GM23338 (cell line): Measurements from ENCODE around the gene NPAS2. TPM values are rescaled to one million over a fixed set of nuclear protein-coding genes. Genes with fewer than 3 reads are reported as not detected.

Experiments
- ATAC-seq: fragments of 200-7000 bp; cut with Tn5 transposase; 3 replicates; pipeline ENCODE4 v1.9.1; 2020
- DNase-seq: peaks from one replicate; pipeline ENCODE4 v3.0.0-alpha.2; 2015; ENCODE audit warnings: low spot score
- H2AFZ ChIP-seq: fragments of 200-600 bp; sonication (generic); 2 replicates; pipeline ENCODE4 v1.8.0; 2016; ENCODE audit warnings: antibody characterized with exemption, mild to moderate bottlenecking, moderate library complexity
- H3F3A ChIP-seq: fragments of 200-600 bp; sonication (generic); replicated peaks from 2 replicates; pipeline ENCODE4 v1.8.0; 2017; ENCODE audit warnings: antibody characterized with exemption, mixed run types, low read depth
- H3K27ac ChIP-seq: fragments of 200-600 bp; sonication (generic); 2 replicates; pipeline ENCODE4 v1.6.1; 2016; ENCODE audit warnings: low read depth
- H3K27me3 ChIP-seq: fragments of 200-600 bp; sonication (generic); 2 replicates; pipeline ENCODE4 v1.8.0; 2016; ENCODE audit warnings: mild to moderate bottlenecking, mixed run types, moderate library complexity; ENCODE audit not compliant: insufficient read depth
- H3K36me3 ChIP-seq: fragments of 200-600 bp; sonication (generic); 2 replicates; pipeline ENCODE4 v1.8.0; 2016; ENCODE audit warnings: mild to moderate bottlenecking; ENCODE audit not compliant: insufficient read depth
- H3K4me1 ChIP-seq: fragments of 200-600 bp; sonication (generic); 2 replicates; pipeline ENCODE4 v1.8.0; 2016; ENCODE audit warnings: mild to moderate bottlenecking, moderate library complexity; ENCODE audit not compliant: insufficient read depth
- H3K4me2 ChIP-seq: fragments of 200-600 bp; sonication (generic); 2 replicates; pipeline ENCODE4 v1.7.1; 2017; ENCODE audit warnings: mixed run types
- H3K4me3 ChIP-seq: fragments of 200-600 bp; sonication (generic); 2 replicates; pipeline ENCODE4 v1.6.1; 2016; ENCODE audit warnings: mixed run types
- H3K79me2 ChIP-seq: fragments of 200-600 bp; sonication (generic); replicated peaks from 2 replicates; pipeline ENCODE4 v1.8.0; 2017; ENCODE audit warnings: mild to moderate bottlenecking; ENCODE audit not compliant: insufficient read depth
- H3K9me2 ChIP-seq: fragments of 200-600 bp; sonication (generic); 2 replicates; pipeline ENCODE4 v1.8.0; 2017; ENCODE audit not compliant: insufficient read depth
- H4K20me1 ChIP-seq: fragments of 200-600 bp; sonication (generic); replicated peaks from 2 replicates; pipeline ENCODE4 v1.8.0; 2017; ENCODE audit warnings: mild to moderate bottlenecking; ENCODE audit not compliant: insufficient read depth
- H3K27ac Mint-ChIP-seq: 2 replicates; pipeline ENCODE4 v1.8.0; 2020; ENCODE audit warnings: inconsistent platforms, mild to moderate bottlenecking, moderate library complexity, mixed read lengths
- H3K27me3 Mint-ChIP-seq: 3 replicates; pipeline ENCODE4 v1.8.0; 2022; ENCODE audit warnings: low read depth, mild to moderate bottlenecking, moderate library complexity, mixed read lengths, inconsistent platforms; ENCODE audit not compliant: insufficient read depth, poor library complexity
- H3K36me3 Mint-ChIP-seq: 3 replicates; pipeline ENCODE4 v1.8.0; 2021; ENCODE audit warnings: low read depth, mild to moderate bottlenecking, inconsistent platforms, moderate library complexity, mixed read lengths
- H3K4me1 Mint-ChIP-seq: 3 replicates; pipeline ENCODE4 v1.8.0; 2020; ENCODE audit warnings: mild to moderate bottlenecking, inconsistent platforms, mixed read lengths
- H3K4me3 Mint-ChIP-seq: 3 replicates; pipeline ENCODE4 v1.8.0; 2021; ENCODE audit warnings: moderate library complexity, mild to moderate bottlenecking, inconsistent platforms, mixed read lengths
- H3K9me3 Mint-ChIP-seq: 3 replicates; pipeline ENCODE4 v1.8.0; 2020; ENCODE audit warnings: moderate library complexity, mild to moderate bottlenecking, inconsistent platforms, mixed read lengths
- CREB1 ChIP-seq: fragments of 250-450 bp; sonication (Bioruptor Pico); IDR thresholded peaks from 2 replicates; pipeline ENCODE4 v1.5.0; 2020; ENCODE audit warnings: low read depth, mild to moderate bottlenecking, moderate library complexity
- ETS1 ChIP-seq: IDR thresholded peaks from 2 replicates; pipeline ENCODE4 v1.6.1; 2016; ENCODE audit warnings: antibody characterized with exemption
- EZH2phosphoT487 ChIP-seq: fragments of 200-600 bp; sonication (generic); IDR thresholded peaks from one replicate; pipeline ENCODE4 v1.8.1; 2018; ENCODE audit warnings: antibody characterized with exemption; ENCODE audit not compliant: unreplicated experiment
- JUNB ChIP-seq: IDR thresholded peaks from one replicate; pipeline ENCODE4 v1.6.1; 2016; ENCODE audit warnings: antibody characterized with exemption; ENCODE audit not compliant: unreplicated experiment
- NANOG ChIP-seq: IDR thresholded peaks from 2 replicates; pipeline ENCODE4 v1.6.1; 2016; ENCODE audit warnings: antibody characterized with exemption, borderline replicate concordance
- POLR2AphosphoS5 ChIP-seq: IDR thresholded peaks from 2 replicates; pipeline ENCODE4 v1.6.1; 2016; ENCODE audit warnings: antibody characterized with exemption, low read depth
- REST ChIP-seq: IDR thresholded peaks from one replicate; pipeline ENCODE4 v1.6.1; 2018; ENCODE audit warnings: antibody characterized with exemption; ENCODE audit not compliant: unreplicated experiment
- STAT1 ChIP-seq: IDR thresholded peaks from one replicate; pipeline ENCODE4 v1.6.1; 2016; ENCODE audit warnings: antibody characterized with exemption; ENCODE audit not compliant: unreplicated experiment
- ZNF114 ChIP-seq: fragments of 250-450 bp; sonication (Bioruptor Pico); IDR thresholded peaks from 2 replicates; pipeline ENCODE4 v1.5.0; 2020; ENCODE audit warnings: mild to moderate bottlenecking, moderate library complexity
- ZNF331 ChIP-seq: fragments of 250-450 bp; sonication (Bioruptor Pico); IDR thresholded peaks from 2 replicates; pipeline ENCODE4 v1.5.0; 2020; ENCODE audit warnings: low read depth, mild to moderate bottlenecking, moderate library complexity
- polyA plus RNA-seq: library from polyadenylated mRNA; unstranded; fragments of >200 nt; fragmentation: Nextera tagmentation; extraction: Ambion mirVana; gene quantifications from 2 replicates; pipeline ENCODE4 v1.2.1, GENCODE V29; 2016
- total RNA-seq: library from RNA; depleted of rRNA; stranded (reverse); fragments of >200 nt; shearing (Covaris generic); gene quantifications from 2 replicates; pipeline ENCODE4 v1.2.3, GENCODE V29; 2014
- TF ChIP-seq, protein P1 (sequence below): fragments of 250-450 bp; sonication (Bioruptor Pico); IDR thresholded peaks from 2 replicates; pipeline ENCODE4 v1.5.0; 2020; ENCODE audit warnings: mild to moderate bottlenecking, moderate library complexity
- TF ChIP-seq, protein P2 (sequence below), 2 experiments: fragments of 200-600 bp in 1 of 2; sonication (generic) in 1 of 2; conservative IDR thresholded peaks; 2 replicates each; pipeline versions ENCODE4 v1.5.1 to v1.6.1; 2016 to 2017; ENCODE audit warnings: antibody characterized with exemption in 2 of 2, low read depth in 2 of 2, mild to moderate bottlenecking in 2 of 2, moderate library complexity in 1 of 2

NPAS2 gene
- total and polyA plus RNA-seq, 2 experiments from 2014 or later = 0.56 to 1.1 TPM

DNA sequence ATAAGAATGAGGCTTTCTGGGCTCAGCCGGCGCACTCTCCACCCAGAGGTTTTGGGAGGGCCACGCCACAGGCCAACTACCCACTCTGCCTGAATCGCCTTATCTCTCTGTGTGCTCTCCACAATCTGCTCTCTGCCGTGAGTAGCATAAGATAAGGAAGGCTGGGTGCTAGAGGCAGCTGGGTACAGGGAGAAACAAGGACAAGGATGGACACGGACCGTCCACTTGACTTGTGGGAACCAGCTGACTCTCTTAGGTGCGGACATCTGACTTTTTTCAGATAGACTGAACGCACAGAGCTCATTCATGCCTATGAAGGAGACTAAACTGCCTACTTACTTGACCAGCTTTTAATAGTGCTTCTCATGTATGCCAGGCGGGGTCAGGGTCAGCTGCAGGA, 14.3 kb downstream of the NPAS2 start:
- H3K27me3 Mint-ChIP-seq = no peaks in the 10 kb centered on the region
- H3K4me3 ChIP-seq = no peak overlapping the region
- H2AFZ ChIP-seq = no peak overlapping the region
- ATAC-seq (no peak), DNase-seq (no peak)
- no peaks in the 10 kb centered on the region for H3K9me3 Mint-ChIP-seq
- H3K27me3 ChIP-seq = no peaks in the 10 kb centered on the region
- H3K79me2 ChIP-seq = no peaks in the 10 kb centered on the region
- no peaks in the 10 kb centered on the region for H3K36me3 Mint-ChIP-seq
- H3F3A ChIP-seq = no peaks in the 10 kb centered on the region
- no peak overlapping the region for H3K27ac ChIP-seq
- H3K4me1 Mint-ChIP-seq = no peaks in the 10 kb centered on the region
- no peak for TF ChIP-seq CREB1 (CRISPR knock-in tag)
- no peak for TF ChIP-seq EZH2phosphoT487
- TF ChIP-seq, protein P1, sequence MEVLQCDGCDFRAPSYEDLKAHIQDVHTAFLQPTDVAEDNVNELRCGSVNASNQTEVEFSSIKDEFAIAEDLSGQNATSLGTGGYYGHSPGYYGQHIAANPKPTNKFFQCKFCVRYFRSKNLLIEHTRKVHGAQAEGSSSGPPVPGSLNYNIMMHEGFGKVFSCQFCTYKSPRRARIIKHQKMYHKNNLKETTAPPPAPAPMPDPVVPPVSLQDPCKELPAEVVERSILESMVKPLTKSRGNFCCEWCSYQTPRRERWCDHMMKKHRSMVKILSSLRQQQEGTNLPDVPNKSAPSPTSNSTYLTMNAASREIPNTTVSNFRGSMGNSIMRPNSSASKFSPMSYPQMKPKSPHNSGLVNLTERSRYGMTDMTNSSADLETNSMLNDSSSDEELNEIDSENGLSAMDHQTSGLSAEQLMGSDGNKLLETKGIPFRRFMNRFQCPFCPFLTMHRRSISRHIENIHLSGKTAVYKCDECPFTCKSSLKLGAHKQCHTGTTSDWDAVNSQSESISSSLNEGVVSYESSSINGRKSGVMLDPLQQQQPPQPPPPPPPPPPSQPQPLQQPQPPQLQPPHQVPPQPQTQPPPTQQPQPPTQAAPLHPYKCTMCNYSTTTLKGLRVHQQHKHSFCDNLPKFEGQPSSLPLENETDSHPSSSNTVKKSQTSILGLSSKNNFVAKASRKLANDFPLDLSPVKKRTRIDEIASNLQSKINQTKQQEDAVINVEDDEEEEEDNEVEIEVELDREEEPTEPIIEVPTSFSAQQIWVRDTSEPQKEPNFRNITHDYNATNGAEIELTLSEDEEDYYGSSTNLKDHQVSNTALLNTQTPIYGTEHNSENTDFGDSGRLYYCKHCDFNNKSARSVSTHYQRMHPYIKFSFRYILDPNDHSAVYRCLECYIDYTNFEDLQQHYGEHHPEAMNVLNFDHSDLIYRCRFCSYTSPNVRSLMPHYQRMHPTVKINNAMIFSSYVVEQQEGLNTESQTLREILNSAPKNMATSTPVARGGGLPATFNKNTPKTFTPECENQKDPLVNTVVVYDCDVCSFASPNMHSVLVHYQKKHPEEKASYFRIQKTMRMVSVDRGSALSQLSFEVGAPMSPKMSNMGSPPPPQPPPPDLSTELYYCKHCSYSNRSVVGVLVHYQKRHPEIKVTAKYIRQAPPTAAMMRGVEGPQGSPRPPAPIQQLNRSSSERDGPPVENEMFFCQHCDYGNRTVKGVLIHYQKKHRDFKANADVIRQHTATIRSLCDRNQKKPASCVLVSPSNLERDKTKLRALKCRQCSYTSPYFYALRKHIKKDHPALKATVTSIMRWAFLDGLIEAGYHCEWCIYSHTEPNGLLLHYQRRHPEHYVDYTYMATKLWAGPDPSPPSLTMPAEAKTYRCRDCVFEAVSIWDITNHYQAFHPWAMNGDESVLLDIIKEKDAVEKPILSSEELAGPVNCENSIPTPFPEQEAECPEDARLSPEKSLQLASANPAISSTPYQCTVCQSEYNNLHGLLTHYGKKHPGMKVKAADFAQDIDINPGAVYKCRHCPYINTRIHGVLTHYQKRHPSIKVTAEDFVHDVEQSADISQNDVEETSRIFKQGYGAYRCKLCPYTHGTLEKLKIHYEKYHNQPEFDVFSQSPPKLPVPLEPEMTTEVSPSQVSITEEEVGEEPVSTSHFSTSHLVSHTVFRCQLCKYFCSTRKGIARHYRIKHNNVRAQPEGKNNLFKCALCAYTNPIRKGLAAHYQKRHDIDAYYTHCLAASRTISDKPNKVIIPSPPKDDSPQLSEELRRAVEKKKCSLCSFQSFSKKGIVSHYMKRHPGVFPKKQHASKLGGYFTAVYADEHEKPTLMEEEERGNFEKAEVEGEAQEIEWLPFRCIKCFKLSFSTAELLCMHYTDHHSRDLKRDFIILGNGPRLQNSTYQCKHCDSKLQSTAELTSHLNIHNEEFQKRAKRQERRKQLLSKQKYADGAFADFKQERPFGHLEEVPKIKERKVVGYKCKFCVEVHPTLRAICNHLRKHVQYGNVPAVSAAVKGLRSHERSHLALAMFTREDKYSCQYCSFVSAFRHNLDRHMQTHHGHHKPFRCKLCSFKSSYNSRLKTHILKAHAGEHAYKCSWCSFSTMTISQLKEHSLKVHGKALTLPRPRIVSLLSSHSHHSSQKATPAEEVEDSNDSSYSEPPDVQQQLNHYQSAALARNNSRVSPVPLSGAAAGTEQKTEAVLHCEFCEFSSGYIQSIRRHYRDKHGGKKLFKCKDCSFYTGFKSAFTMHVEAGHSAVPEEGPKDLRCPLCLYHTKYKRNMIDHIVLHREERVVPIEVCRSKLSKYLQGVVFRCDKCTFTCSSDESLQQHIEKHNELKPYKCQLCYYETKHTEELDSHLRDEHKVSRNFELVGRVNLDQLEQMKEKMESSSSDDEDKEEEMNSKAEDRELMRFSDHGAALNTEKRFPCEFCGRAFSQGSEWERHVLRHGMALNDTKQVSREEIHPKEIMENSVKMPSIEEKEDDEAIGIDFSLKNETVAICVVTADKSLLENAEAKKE = no peak
- TF ChIP-seq, protein P2, sequence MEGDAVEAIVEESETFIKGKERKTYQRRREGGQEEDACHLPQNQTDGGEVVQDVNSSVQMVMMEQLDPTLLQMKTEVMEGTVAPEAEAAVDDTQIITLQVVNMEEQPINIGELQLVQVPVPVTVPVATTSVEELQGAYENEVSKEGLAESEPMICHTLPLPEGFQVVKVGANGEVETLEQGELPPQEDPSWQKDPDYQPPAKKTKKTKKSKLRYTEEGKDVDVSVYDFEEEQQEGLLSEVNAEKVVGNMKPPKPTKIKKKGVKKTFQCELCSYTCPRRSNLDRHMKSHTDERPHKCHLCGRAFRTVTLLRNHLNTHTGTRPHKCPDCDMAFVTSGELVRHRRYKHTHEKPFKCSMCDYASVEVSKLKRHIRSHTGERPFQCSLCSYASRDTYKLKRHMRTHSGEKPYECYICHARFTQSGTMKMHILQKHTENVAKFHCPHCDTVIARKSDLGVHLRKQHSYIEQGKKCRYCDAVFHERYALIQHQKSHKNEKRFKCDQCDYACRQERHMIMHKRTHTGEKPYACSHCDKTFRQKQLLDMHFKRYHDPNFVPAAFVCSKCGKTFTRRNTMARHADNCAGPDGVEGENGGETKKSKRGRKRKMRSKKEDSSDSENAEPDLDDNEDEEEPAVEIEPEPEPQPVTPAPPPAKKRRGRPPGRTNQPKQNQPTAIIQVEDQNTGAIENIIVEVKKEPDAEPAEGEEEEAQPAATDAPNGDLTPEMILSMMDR (conservative IDR thresholded peaks at IDR 0.05; ENCODE audit: low read depth in 2 of 2) = no peak
- TF ChIP-seq ZNF114 (CRISPR knock-in tag) = no peak
- no peak for TF ChIP-seq NANOG
- no peak for TF ChIP-seq POLR2AphosphoS5
- no peak for TF ChIP-seq JUNB
- TF ChIP-seq REST = no peak
- TF ChIP-seq STAT1 = no peak
- TF ChIP-seq ZNF331 (CRISPR knock-in tag) = no peak
- TF ChIP-seq ETS1 = no peak
- no peaks in the 10 kb centered on the region; the same call in 1 of the 2 replicates for H3K9me2 ChIP-seq
- no peaks in the 10 kb centered on the region for H3K4me1 ChIP-seq
- no peaks in the 10 kb centered on the region for H4K20me1 ChIP-seq
- no peaks in the 10 kb centered on the region for H3K36me3 ChIP-seq
- H3K27ac Mint-ChIP-seq = no peak overlapping the region
- no peak overlapping the region for H3K4me2 ChIP-seq
- H3K4me3 Mint-ChIP-seq = no peak overlapping the region
